ENCODE measurements around the gene RAD51B. TPM values are rescaled to one million over a fixed set of nuclear protein-coding genes. Genes with fewer than 3 reads are reported as not detected.

Gene RAD51B
- total and polyA plus RNA-seq, 2 of the 13 experiments (the other 11 are each of a cell fraction or from before 2014, with no cell fraction given): 7.0 to 9.5 TPM

DNA sequence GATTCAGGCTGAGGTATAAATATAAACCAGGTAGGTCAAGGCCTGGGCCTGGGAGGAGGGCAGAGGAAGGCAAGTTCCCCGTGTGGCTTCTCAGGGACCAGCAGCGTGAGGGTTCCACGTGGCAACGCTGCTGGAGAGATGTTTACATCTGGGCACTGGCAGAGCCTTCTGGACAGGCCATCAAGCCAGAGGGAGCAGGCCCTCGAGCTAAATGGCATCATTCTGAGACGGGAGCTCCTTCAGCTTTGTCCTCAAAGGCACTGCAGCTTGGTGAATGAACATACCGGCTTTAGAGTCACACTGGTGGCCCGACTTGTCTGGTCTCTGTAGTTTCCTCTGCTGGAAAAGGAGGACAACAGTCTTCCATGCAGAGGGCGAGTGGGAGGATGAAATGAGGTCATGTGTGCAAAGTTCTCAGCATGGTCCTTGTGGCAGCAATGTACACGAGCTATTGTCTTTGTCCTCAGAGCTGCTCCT lies 742.0 kb downstream of the RAD51B start (continued):
- TF ChIP-seq POGZ (CRISPR knock-in tag; IDR thresholded peaks at IDR 0.05) (0 out of 2 replicates have a peak, but pooled peaks have one; percentile 20), ZNF460 (CRISPR knock-in tag; IDR thresholded peaks at IDR 0.05; ENCODE audit: borderline replicate concordance) (no peak), IRF1 (CRISPR knock-in tag; IDR thresholded peaks at IDR 0.05; ENCODE audit: low read depth) (no peak), TAF15 (IDR thresholded peaks at IDR 0.05; ENCODE audit: low read depth, low read length, poor library complexity, severe bottlenecking) (no peak), HNRNPK (IDR thresholded peaks at IDR 0.05; ENCODE audit: low read depth, low read length, poor library complexity, severe bottlenecking) (no peak), ETV5 (CRISPR knock-in tag; IDR thresholded peaks at IDR 0.05; ENCODE audit: borderline replicate concordance) (peak; percentile 40; the same call in 1 of the 2 replicates), RXRA (CRISPR knock-in tag; IDR thresholded peaks at IDR 0.05) (peak; percentile 63), HDAC2 (CRISPR knock-in tag; IDR thresholded peaks at IDR 0.05) (peak; percentile 33; the same call in 1 of the 2 replicates), YEATS2 (CRISPR knock-in tag; IDR thresholded peaks at IDR 0.05; ENCODE audit: borderline replicate concordance) (no peak), ZNF441 (CRISPR knock-in tag; IDR thresholded peaks at IDR 0.05; ENCODE audit: borderline replicate concordance) (0 out of 2 replicates have a peak, but pooled peaks have one; percentile 43), ZNF660 (CRISPR knock-in tag; IDR thresholded peaks at IDR 0.05; ENCODE audit: borderline replicate concordance, low read depth) (no peak), KLF9 (CRISPR knock-in tag; IDR thresholded peaks at IDR 0.05; ENCODE audit: low read depth) (no peak), MAZ (IDR thresholded peaks at IDR 0.05; ENCODE audit: borderline replicate concordance, low read depth, low read length) (no peak), MAZ (CRISPR knock-in tag; IDR thresholded peaks at IDR 0.05; ENCODE audit: low read depth) (no peak), SP140L (CRISPR knock-in tag; IDR thresholded peaks at IDR 0.05; ENCODE audit: borderline replicate concordance) (no peak), ESRRA (CRISPR knock-in tag; IDR thresholded peaks at IDR 0.05; ENCODE audit: low read depth) (peak; percentile 66; the same call in 1 of the 2 replicates), ZNF101 (CRISPR knock-in tag; IDR thresholded peaks at IDR 0.05; ENCODE audit: borderline replicate concordance, low read depth) (no peak), RBFOX2 (IDR thresholded peaks at IDR 0.05; ENCODE audit: low read depth, low read length) (no peak), ZNF709 (CRISPR knock-in tag; IDR thresholded peaks at IDR 0.05) (0 out of 2 replicates have a peak, but pooled peaks have one; percentile 32), ZMAT3 (CRISPR knock-in tag; conservative IDR thresholded peaks at IDR 0.05) (0 out of 2 replicates have a peak, but pooled peaks have one; percentile 34), CENPBD1 (CRISPR knock-in tag; IDR thresholded peaks at IDR 0.05; ENCODE audit: borderline replicate concordance, low read depth) (no peak)
- TF ChIP-seq, protein P1, sequence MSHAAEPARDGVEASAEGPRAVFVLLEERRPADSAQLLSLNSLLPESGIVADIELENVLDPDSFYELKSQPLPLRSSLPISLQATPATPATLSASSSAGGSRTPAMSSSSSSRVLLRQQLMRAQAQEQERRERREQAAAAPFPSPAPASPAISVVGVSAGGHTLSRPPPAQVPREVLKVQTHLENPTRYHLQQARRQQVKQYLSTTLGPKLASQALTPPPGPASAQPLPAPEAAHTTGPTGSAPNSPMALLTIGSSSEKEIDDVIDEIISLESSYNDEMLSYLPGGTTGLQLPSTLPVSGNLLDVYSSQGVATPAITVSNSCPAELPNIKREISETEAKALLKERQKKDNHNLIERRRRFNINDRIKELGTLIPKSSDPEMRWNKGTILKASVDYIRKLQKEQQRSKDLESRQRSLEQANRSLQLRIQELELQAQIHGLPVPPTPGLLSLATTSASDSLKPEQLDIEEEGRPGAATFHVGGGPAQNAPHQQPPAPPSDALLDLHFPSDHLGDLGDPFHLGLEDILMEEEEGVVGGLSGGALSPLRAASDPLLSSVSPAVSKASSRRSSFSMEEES (CRISPR knock-in tag; IDR thresholded peaks at IDR 0.05): 0 out of 2 replicates have a peak, but pooled peaks have one; percentile 33
- TF ChIP-seq, protein P2, sequence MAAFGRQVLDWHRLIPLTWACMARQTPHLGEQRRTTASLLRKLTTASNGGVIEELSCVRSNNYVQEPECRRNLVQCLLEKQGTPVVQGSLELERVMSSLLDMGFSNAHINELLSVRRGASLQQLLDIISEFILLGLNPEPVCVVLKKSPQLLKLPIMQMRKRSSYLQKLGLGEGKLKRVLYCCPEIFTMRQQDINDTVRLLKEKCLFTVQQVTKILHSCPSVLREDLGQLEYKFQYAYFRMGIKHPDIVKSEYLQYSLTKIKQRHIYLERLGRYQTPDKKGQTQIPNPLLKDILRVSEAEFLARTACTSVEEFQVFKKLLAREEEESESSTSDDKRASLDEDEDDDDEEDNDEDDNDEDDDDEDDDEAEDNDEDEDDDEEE (CRISPR knock-in tag; IDR thresholded peaks at IDR 0.05): peak; percentile 44; the same call in 1 of the 2 replicates
- TF ChIP-seq, protein P3, sequence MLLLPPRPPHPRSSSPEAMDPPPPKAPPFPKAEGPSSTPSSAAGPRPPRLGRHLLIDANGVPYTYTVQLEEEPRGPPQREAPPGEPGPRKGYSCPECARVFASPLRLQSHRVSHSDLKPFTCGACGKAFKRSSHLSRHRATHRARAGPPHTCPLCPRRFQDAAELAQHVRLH (CRISPR knock-in tag; IDR thresholded peaks at IDR 0.05; ENCODE audit: borderline replicate concordance, low read depth): 0 out of 2 replicates have a peak, but pooled peaks have one; percentile 48
- TF ChIP-seq, protein P4, sequence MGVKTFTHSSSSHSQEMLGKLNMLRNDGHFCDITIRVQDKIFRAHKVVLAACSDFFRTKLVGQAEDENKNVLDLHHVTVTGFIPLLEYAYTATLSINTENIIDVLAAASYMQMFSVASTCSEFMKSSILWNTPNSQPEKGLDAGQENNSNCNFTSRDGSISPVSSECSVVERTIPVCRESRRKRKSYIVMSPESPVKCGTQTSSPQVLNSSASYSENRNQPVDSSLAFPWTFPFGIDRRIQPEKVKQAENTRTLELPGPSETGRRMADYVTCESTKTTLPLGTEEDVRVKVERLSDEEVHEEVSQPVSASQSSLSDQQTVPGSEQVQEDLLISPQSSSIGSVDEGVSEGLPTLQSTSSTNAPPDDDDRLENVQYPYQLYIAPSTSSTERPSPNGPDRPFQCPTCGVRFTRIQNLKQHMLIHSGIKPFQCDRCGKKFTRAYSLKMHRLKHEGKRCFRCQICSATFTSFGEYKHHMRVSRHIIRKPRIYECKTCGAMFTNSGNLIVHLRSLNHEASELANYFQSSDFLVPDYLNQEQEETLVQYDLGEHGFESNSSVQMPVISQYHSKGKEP (CRISPR knock-in tag; IDR thresholded peaks at IDR 0.05): no peak

All from HepG2 (cell line).